Measurements from ENCODE around the gene SPATA2L. TPM values are rescaled to one million over a fixed set of nuclear protein-coding genes. Genes with fewer than 3 reads are reported as not detected.

Gene SPATA2L
- total and polyA plus RNA-seq, 2 of the 13 experiments (the other 11 are each of a cell fraction or from before 2014, with no cell fraction given), result 9.1 to 20.7 TPM

- TF ChIP-seq TFDP2 (CRISPR knock-in tag; IDR thresholded peaks at IDR 0.05) (peak; percentile 83), ZNF558 (CRISPR knock-in tag; IDR thresholded peaks at IDR 0.05; ENCODE audit: borderline replicate concordance) (peak; percentile 26; the same call in 1 of the 2 replicates), ZMYM4 (CRISPR knock-in tag; IDR thresholded peaks at IDR 0.05) (peak; percentile 76; the same call in 1 of the 2 replicates), DMTF1 (CRISPR knock-in tag; IDR thresholded peaks at IDR 0.05) (no peak), MYC (CRISPR knock-in tag; IDR thresholded peaks at IDR 0.05; ENCODE audit: borderline replicate concordance) (peak; percentile 67), ZNF484 (CRISPR knock-in tag; IDR thresholded peaks at IDR 0.05; ENCODE audit: borderline replicate concordance, low read depth) (no peak), NFKBIZ (CRISPR knock-in tag; IDR thresholded peaks at IDR 0.05) (no peak), AFF4 (CRISPR knock-in tag; IDR thresholded peaks at IDR 0.05) (no peak; the same call in 1 of the 2 replicates), RXRA (CRISPR knock-in tag; IDR thresholded peaks at IDR 0.05) (peak; percentile 64; the same call in 1 of the 2 replicates), MBD4 (IDR thresholded peaks at IDR 0.05; ENCODE audit: borderline replicate concordance, low read length) (no peak), ZNF556 (CRISPR knock-in tag; IDR thresholded peaks at IDR 0.05; ENCODE audit: borderline replicate concordance) (no peak), ZNF768 (CRISPR knock-in tag; IDR thresholded peaks at IDR 0.05) (peak; percentile 67; the same call in 1 of the 2 replicates), POGZ (CRISPR knock-in tag; IDR thresholded peaks at IDR 0.05) (peak; percentile 53; the same call in 1 of the 2 replicates), GPN1 (CRISPR knock-in tag; IDR thresholded peaks at IDR 0.05; ENCODE audit: borderline replicate concordance) (0 out of 2 replicates have a peak, but pooled peaks have one; percentile 16), CBX5 (CRISPR knock-in tag; IDR thresholded peaks at IDR 0.05; ENCODE audit: borderline replicate concordance) (peak; percentile 59; the same call in 1 of the 2 replicates), SNAPC4 (CRISPR knock-in tag; IDR thresholded peaks at IDR 0.05) (no peak)
Observed at GRCh38 chr16:89657442-89658220, 43.9 kb downstream of the SPATA2L start, which contains the start of the genes CHMP1A and SPATA33 (continued).
